GM23338 (cell line): ENCODE measurements around the gene L1CAM. TPM values are rescaled to one million over a fixed set of nuclear protein-coding genes. Genes with fewer than 3 reads are reported as not detected.

Experiments used
- ATAC-seq: fragments of 200-7000 bp; cut with Tn5 transposase; 3 replicates; pipeline ENCODE4 v1.9.1; 2020
- DNase-seq: peaks from one replicate; pipeline ENCODE4 v3.0.0-alpha.2; 2015; ENCODE audit warnings: low spot score
- H2AFZ ChIP-seq: fragments of 200-600 bp; sonication (generic); 2 replicates; pipeline ENCODE4 v1.8.0; 2016; ENCODE audit warnings: antibody characterized with exemption, mild to moderate bottlenecking, moderate library complexity
- H3F3A ChIP-seq: fragments of 200-600 bp; sonication (generic); replicated peaks from 2 replicates; pipeline ENCODE4 v1.8.0; 2017; ENCODE audit warnings: antibody characterized with exemption, mixed run types, low read depth
- H3K27ac ChIP-seq: fragments of 200-600 bp; sonication (generic); 2 replicates; pipeline ENCODE4 v1.6.1; 2016; ENCODE audit warnings: low read depth
- H3K27me3 ChIP-seq: fragments of 200-600 bp; sonication (generic); 2 replicates; pipeline ENCODE4 v1.8.0; 2016; ENCODE audit warnings: mild to moderate bottlenecking, mixed run types, moderate library complexity; ENCODE audit not compliant: insufficient read depth
- H3K36me3 ChIP-seq: fragments of 200-600 bp; sonication (generic); 2 replicates; pipeline ENCODE4 v1.8.0; 2016; ENCODE audit warnings: mild to moderate bottlenecking; ENCODE audit not compliant: insufficient read depth
- H3K4me1 ChIP-seq: fragments of 200-600 bp; sonication (generic); 2 replicates; pipeline ENCODE4 v1.8.0; 2016; ENCODE audit warnings: mild to moderate bottlenecking, moderate library complexity; ENCODE audit not compliant: insufficient read depth
- H3K4me2 ChIP-seq: fragments of 200-600 bp; sonication (generic); 2 replicates; pipeline ENCODE4 v1.7.1; 2017; ENCODE audit warnings: mixed run types
- H3K4me3 ChIP-seq: fragments of 200-600 bp; sonication (generic); 2 replicates; pipeline ENCODE4 v1.6.1; 2016; ENCODE audit warnings: mixed run types
- H3K79me2 ChIP-seq: fragments of 200-600 bp; sonication (generic); replicated peaks from 2 replicates; pipeline ENCODE4 v1.8.0; 2017; ENCODE audit warnings: mild to moderate bottlenecking; ENCODE audit not compliant: insufficient read depth
- H3K9me2 ChIP-seq: fragments of 200-600 bp; sonication (generic); 2 replicates; pipeline ENCODE4 v1.8.0; 2017; ENCODE audit not compliant: insufficient read depth
- H4K20me1 ChIP-seq: fragments of 200-600 bp; sonication (generic); replicated peaks from 2 replicates; pipeline ENCODE4 v1.8.0; 2017; ENCODE audit warnings: mild to moderate bottlenecking; ENCODE audit not compliant: insufficient read depth
- H3K27ac Mint-ChIP-seq: 2 replicates; pipeline ENCODE4 v1.8.0; 2020; ENCODE audit warnings: inconsistent platforms, mild to moderate bottlenecking, moderate library complexity, mixed read lengths
- H3K27me3 Mint-ChIP-seq: 3 replicates; pipeline ENCODE4 v1.8.0; 2022; ENCODE audit warnings: low read depth, mild to moderate bottlenecking, moderate library complexity, mixed read lengths, inconsistent platforms; ENCODE audit not compliant: insufficient read depth, poor library complexity
- H3K36me3 Mint-ChIP-seq: 3 replicates; pipeline ENCODE4 v1.8.0; 2021; ENCODE audit warnings: low read depth, mild to moderate bottlenecking, inconsistent platforms, moderate library complexity, mixed read lengths
- H3K4me1 Mint-ChIP-seq: 3 replicates; pipeline ENCODE4 v1.8.0; 2020; ENCODE audit warnings: mild to moderate bottlenecking, inconsistent platforms, mixed read lengths
- H3K4me3 Mint-ChIP-seq: 3 replicates; pipeline ENCODE4 v1.8.0; 2021; ENCODE audit warnings: moderate library complexity, mild to moderate bottlenecking, inconsistent platforms, mixed read lengths
- H3K9me3 Mint-ChIP-seq: 3 replicates; pipeline ENCODE4 v1.8.0; 2020; ENCODE audit warnings: moderate library complexity, mild to moderate bottlenecking, inconsistent platforms, mixed read lengths
- CREB1 ChIP-seq: fragments of 250-450 bp; sonication (Bioruptor Pico); IDR thresholded peaks from 2 replicates; pipeline ENCODE4 v1.5.0; 2020; ENCODE audit warnings: low read depth, mild to moderate bottlenecking, moderate library complexity
- EZH2 ChIP-seq: fragments of 200-600 bp; sonication (generic); IDR thresholded peaks from one replicate; pipeline ENCODE4 v1.8.0; 2017; ENCODE audit warnings: antibody characterized with exemption, mild to moderate bottlenecking, low read depth; ENCODE audit not compliant: unreplicated experiment
- EZH2phosphoT487 ChIP-seq: fragments of 200-600 bp; sonication (generic); IDR thresholded peaks from one replicate; pipeline ENCODE4 v1.8.1; 2018; ENCODE audit warnings: antibody characterized with exemption; ENCODE audit not compliant: unreplicated experiment
- NANOG ChIP-seq: IDR thresholded peaks from 2 replicates; pipeline ENCODE4 v1.6.1; 2016; ENCODE audit warnings: antibody characterized with exemption, borderline replicate concordance
- REST ChIP-seq: IDR thresholded peaks from one replicate; pipeline ENCODE4 v1.6.1; 2018; ENCODE audit warnings: antibody characterized with exemption; ENCODE audit not compliant: unreplicated experiment
- ZNF331 ChIP-seq: fragments of 250-450 bp; sonication (Bioruptor Pico); IDR thresholded peaks from 2 replicates; pipeline ENCODE4 v1.5.0; 2020; ENCODE audit warnings: low read depth, mild to moderate bottlenecking, moderate library complexity
- ZNF462 ChIP-seq: fragments of 250-450 bp; sonication (Bioruptor Pico); IDR thresholded peaks from 2 replicates; pipeline ENCODE4 v1.5.0; 2020; ENCODE audit warnings: mild to moderate bottlenecking, moderate library complexity
- polyA plus RNA-seq: library from polyadenylated mRNA; unstranded; fragments of >200 nt; fragmentation: Nextera tagmentation; extraction: Ambion mirVana; gene quantifications from 2 replicates; pipeline ENCODE4 v1.2.1, GENCODE V29; 2016
- total RNA-seq: library from RNA; depleted of rRNA; stranded (reverse); fragments of >200 nt; shearing (Covaris generic); gene quantifications from 2 replicates; pipeline ENCODE4 v1.2.3, GENCODE V29; 2014

The L1CAM gene
- total and polyA plus RNA-seq, 2 experiments from 2014 or later, result 7.4 to 29.2 TPM

GRCh38 chrX:153882557-153882956, 3.4 kb downstream of the L1CAM start (continued):
- no peak for TF ChIP-seq ZNF462
- no peak for TF ChIP-seq CREB1 (CRISPR knock-in tag)

GRCh38 chrX:153882086-153882498, 3.9 kb downstream of the L1CAM start:
- Histone ChIP-seq H3K4me3 (no peak overlapping the region), H3K79me2 (no peaks in the 10 kb centered on the region), H2AFZ (no peak overlapping the region), H3K4me1 (peaks cover 27% of the 10 kb centered on the region; the same call in 1 of the 2 replicates), H3K27ac (no peak overlapping the region), H3F3A (no peaks in the 10 kb centered on the region), H3K27me3 (no peaks in the 10 kb centered on the region; the same call in 1 of the 2 replicates), H3K9me2 (no peaks in the 10 kb centered on the region), H3K4me2 (no peak overlapping the region), H3K36me3 (no peaks in the 10 kb centered on the region), H4K20me1 (no peaks in the 10 kb centered on the region)
- no peak overlapping the region for H3K27ac Mint-ChIP-seq
- H3K4me1 Mint-ChIP-seq, result peaks cover 46% of the 10 kb centered on the region
- no peaks in the 10 kb centered on the region for H3K9me3 Mint-ChIP-seq
- no peak for DNase-seq
- peak overlapping the region; percentile 17; the same call in 1 of the 3 replicates for H3K4me3 Mint-ChIP-seq
- H3K27me3 Mint-ChIP-seq, result peaks cover 14% of the 10 kb centered on the region
- no peaks in the 10 kb centered on the region; the same call in 2 of the 3 replicates for H3K36me3 Mint-ChIP-seq
- no peak for ATAC-seq
- TF ChIP-seq CREB1 (CRISPR knock-in tag) (no peak), NANOG (no peak), EZH2 (no peak), EZH2phosphoT487 (no peak), REST (no peak), ZNF331 (no peak)
